ENCODE results near the gene SLC11A1.

- TF ChIP-seq CTCF (IDR thresholded peaks at IDR 0.05) (no peak), EP300 (IDR thresholded peaks at IDR 0.05) (no peak)
Observed at GRCh38 chr2:218418717-218419458, 36.8 kb downstream of the SLC11A1 start, which contains the start of gene VIL1.

Measured in upper lobe of left lung (tissue), 4 donors.